ENCODE results near the gene PCDHA9.

- TF ChIP-seq POLR2A (IDR thresholded peaks at IDR 0.05; ENCODE audit: low read length) (no peak), GATA1 (IDR thresholded peaks at IDR 0.05; ENCODE audit: low read depth, low read length) (no peak)
Measured at GRCh38 chr5:140827704-140828361, 20.3 kb upstream of the PCDHA9 start, which contains the start of gene PCDHA6.
